Stomach (tissue), 9 donors: Measurements from ENCODE around the gene KRT33A. TPM values are rescaled to one million over a fixed set of nuclear protein-coding genes. Genes with fewer than 3 reads are reported as not detected.

ENCODE experiments used
- DNase-seq, 2 donors: peaks; one replicate each; pipeline versions ENCODE4 v3.0.0 to v3.0.0-alpha.2; 2013 to 2019
- H3K27ac ChIP-seq, 5 donors: fragments of 200-600 bp in 4 of 5; sonication (generic) in 4 of 5; one replicate each; pipeline ENCODE4 v1.5.1; 2013 to 2019; ENCODE audit warnings: mild to moderate bottlenecking in 1 of 5, moderate library complexity in 1 of 5
- H3K27me3 ChIP-seq, 3 donors: fragments of 200-600 bp; sonication (generic); one replicate each; pipeline ENCODE4 v1.5.1; 2017 to 2019; ENCODE audit warnings: mixed run types in 1 of 3
- H3K36me3 ChIP-seq, 4 donors: fragments of 200-600 bp; sonication (generic); 1 replicate in 3 of 4; 2 replicates in 1 of 4; pipeline ENCODE4 v1.5.1; 2016 to 2019
- H3K4me1 ChIP-seq, 4 donors: fragments of 200-600 bp; sonication (generic); one replicate each; pipeline ENCODE4 v1.5.1; 2016 to 2019
- H3K4me3 ChIP-seq, 4 donors: fragments of 200-600 bp; sonication (generic) in 3 of 4; one replicate each; pipeline ENCODE4 v1.5.1; 2016 to 2019; ENCODE audit warnings: mild to moderate bottlenecking in 1 of 4
- H3K9me3 ChIP-seq, 4 donors: fragments of 200-600 bp; sonication (generic); one replicate each; pipeline ENCODE4 v1.5.1; 2016 to 2019
- EP300 ChIP-seq: sonication (generic); formaldehyde crosslinking; IDR thresholded peaks from one replicate; pipeline ENCODE4 v1.6.1; 2017; ENCODE audit warnings: antibody characterized with exemption
- POLR2A ChIP-seq, 4 donors: fragments of 450-650 bp; IDR thresholded peaks; one replicate each; pipeline ENCODE4 v1.6.1; 2016; ENCODE audit warnings: antibody characterized with exemption in 4 of 4, control low read depth in 2 of 4, mild to moderate bottlenecking in 1 of 4, moderate library complexity in 1 of 4
- POLR2AphosphoS5 ChIP-seq, 3 donors: sonication (generic); formaldehyde crosslinking; IDR thresholded peaks; one replicate each; pipeline ENCODE4 v1.6.1; 2016; ENCODE audit warnings: antibody characterized with exemption in 3 of 3
- WGBS, 5 donors: extraction: QIAGEN DNeasy Blood & Tissue Kit in 3 of 5; methylation state at CpG; one replicate each; pipeline versions ENCODE4 v1.1.5 to v1.1.7; 2013 to 2018; 5-methylcytosine and 5-hydroxymethylcytosine counted together
- intact Hi-C: fragments of 100-400 bp; cut with DNase I; formaldehyde crosslinking; loops from one replicate; pipeline ENCODE4 v1.15.1; 2023; ENCODE audit warnings: low total_unique reads
- polyA plus RNA-seq, 3 donors: library from polyadenylated mRNA; stranded (reverse); fragments of 200-250 nt; gene quantifications; one replicate each; pipeline ENCODE4 v1.2.3, GENCODE V29; 2013
- total RNA-seq, 5 donors: library from RNA; depleted of rRNA; stranded (reverse); fragments of >200 nt; gene quantifications; one replicate each; pipeline versions ENCODE4 v1.1.0 to v1.2.3, GENCODE V29; 2014 to 2016
- TF ChIP-seq, protein P1 (sequence below), 7 experiments: fragments of 450-650 bp in 4 of 7; fragments of 200-600 bp in 3 of 7; sonication (generic) in 3 of 7; IDR thresholded peaks; one replicate each; pipeline ENCODE4 v1.5.1; 2016 to 2019; ENCODE audit warnings: antibody characterized with exemption in 7 of 7, control low read depth in 2 of 7, mild to moderate bottlenecking in 1 of 7
- donor health status: healthy with polysubstance abuse.
- donor health status: Bipolar disorder and iron deficiency.
- donor health status: healthy.

The KRT33A gene
- total and polyA plus RNA-seq, 8 donors = 0.45 TPM; not detected in 7

DNA sequence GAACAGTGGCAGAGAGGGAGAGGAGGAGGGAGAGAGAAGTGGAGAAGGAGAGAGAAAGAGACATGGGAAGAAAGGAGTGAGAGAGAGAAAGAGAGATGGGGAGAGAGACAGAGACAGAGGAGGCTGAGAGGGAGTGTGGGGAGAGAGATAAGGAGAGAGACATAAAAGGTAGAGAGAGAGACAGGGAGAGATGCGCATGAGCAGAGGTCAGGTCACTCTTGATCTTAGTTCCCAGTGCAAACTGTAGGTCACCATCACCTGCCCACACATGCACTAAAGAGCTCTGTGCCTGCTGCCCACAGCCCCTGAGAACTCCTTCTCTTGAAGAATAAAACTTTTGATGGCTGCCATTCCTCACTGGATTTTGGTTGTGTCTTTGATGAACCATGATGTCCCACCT, 14.9 kb downstream of the KRT33A start:
- Histone ChIP-seq H3K4me1 (peaks cover 0 to 12% (median 6%) of the 10 kb centered on the region in 4 donors), H3K36me3 (no peaks in the 10 kb centered on the region), H3K27ac (no peak overlapping the region), H3K4me3 (no peak overlapping the region), H3K27me3 (peaks cover 0 to 8% (median 0%) of the 10 kb centered on the region in 3 donors), H3K9me3 (no peaks in the 10 kb centered on the region)
- DNase-seq = no peak
- TF ChIP-seq POLR2AphosphoS5 (IDR thresholded peaks at IDR 0.05) (no peak), EP300 (no peak), POLR2A (IDR thresholded peaks at IDR 0.05) (no peak)
- TF ChIP-seq, protein P1, sequence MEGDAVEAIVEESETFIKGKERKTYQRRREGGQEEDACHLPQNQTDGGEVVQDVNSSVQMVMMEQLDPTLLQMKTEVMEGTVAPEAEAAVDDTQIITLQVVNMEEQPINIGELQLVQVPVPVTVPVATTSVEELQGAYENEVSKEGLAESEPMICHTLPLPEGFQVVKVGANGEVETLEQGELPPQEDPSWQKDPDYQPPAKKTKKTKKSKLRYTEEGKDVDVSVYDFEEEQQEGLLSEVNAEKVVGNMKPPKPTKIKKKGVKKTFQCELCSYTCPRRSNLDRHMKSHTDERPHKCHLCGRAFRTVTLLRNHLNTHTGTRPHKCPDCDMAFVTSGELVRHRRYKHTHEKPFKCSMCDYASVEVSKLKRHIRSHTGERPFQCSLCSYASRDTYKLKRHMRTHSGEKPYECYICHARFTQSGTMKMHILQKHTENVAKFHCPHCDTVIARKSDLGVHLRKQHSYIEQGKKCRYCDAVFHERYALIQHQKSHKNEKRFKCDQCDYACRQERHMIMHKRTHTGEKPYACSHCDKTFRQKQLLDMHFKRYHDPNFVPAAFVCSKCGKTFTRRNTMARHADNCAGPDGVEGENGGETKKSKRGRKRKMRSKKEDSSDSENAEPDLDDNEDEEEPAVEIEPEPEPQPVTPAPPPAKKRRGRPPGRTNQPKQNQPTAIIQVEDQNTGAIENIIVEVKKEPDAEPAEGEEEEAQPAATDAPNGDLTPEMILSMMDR (IDR thresholded peaks at IDR 0.05) = no peak
- intact Hi-C loops = no loop called here
- 94 to 100% (median 97%) methylated on average over 1 of the region's 1 CpG for WGBS, 5 donors

DNA sequence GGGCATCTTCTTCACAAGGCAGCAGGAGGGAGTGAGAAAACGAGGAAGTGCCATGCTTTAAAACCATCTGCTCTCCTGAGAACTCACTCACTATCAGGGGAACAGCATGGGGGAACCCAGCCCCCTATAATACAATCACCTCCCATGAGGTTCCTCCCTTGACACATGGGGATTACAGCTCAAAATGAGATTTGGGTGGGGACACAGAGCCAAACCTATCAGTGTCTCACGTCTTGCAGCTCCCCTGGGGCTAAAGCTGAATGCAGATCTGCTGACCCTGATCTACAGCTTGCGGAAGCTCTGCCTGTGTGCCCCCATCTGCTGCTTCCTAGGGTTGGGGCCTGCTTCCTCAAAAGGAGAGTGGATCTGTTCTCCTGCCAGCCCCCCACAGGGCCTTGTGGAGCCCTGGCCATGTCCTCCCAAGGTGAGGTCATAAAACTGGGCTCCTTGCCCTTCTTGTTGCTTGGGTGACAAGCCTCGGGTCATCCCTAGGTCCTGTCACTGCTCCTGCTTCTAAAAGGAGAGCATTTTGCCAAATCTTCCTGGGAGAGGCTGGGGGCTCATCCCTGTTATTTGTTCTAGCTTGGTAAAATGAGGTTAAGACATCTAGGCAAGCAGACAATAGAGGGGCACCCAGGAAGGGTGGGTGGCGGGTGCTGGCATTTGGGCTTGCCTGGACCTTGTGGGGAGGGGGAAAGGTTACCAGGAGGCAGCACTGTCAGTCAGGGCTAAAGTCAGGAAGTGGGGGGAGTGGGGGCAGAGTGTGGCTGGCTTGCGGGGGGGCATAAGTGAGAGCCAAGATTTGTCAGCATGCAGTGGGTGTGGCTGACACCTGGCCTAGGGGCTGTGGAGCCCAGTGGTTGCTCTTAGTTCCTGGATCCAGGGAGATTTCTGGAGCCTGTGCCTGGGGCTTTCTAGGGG, 16.0 kb downstream of the KRT33A start:
- DNase-seq = no peak
- Histone ChIP-seq H3K27ac (no peak overlapping the region), H3K4me3 (no peak overlapping the region), H3K4me1 (peaks cover 0 to 11% (median 5%) of the 10 kb centered on the region in 4 donors), H3K27me3 (peaks cover 0 to 8% (median 0%) of the 10 kb centered on the region in 3 donors), H3K36me3 (no peaks in the 10 kb centered on the region), H3K9me3 (no peaks in the 10 kb centered on the region)
- WGBS, 5 donors = 62 to 79% (median 75%) methylated on average over 5 to 6 of the region's 6 CpGs
- intact Hi-C loops = no loop called here
- TF ChIP-seq, protein P1 (IDR thresholded peaks at IDR 0.05) = no peak
- TF ChIP-seq POLR2A (IDR thresholded peaks at IDR 0.05) (no peak), EP300 (no peak)

DNA sequence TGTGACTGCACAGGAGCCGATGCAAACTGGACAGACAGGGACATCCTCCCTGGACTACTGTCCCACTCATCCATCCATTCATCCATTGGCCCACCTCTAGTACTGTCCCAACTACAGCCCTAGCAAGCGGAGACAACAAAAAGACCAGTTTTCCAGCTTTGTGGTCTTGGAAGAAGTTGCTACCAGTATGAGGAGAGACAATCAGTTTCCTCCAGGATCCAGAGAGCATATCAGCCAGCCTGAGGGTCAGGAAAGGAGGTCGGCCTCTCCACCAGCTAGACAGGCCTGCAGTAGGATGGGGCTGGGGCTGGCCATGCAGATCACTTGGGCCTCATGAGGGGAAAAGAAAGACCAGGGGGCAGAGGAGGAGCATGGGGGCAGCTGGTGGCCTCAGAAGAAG, 16.8 kb downstream of the KRT33A start:
- Histone ChIP-seq H3K4me1 (peaks cover 0 to 3% (median under 1%) of the 10 kb centered on the region in 4 donors), H3K4me3 (no peak overlapping the region), H3K9me3 (no peaks in the 10 kb centered on the region), H3K36me3 (no peaks in the 10 kb centered on the region), H3K27me3 (peaks cover 0 to 8% (median 0%) of the 10 kb centered on the region in 3 donors), H3K27ac (no peak overlapping the region)
- intact Hi-C loops = no loop called here
- WGBS, 5 donors = 91 to 97% (median 95%) methylated on average over 2 to 3 of the region's 3 CpGs
- DNase-seq = no peak
- TF ChIP-seq EP300 = no peak
- no peak for TF ChIP-seq POLR2AphosphoS5 (IDR thresholded peaks at IDR 0.05)
- no peak for TF ChIP-seq POLR2A (IDR thresholded peaks at IDR 0.05)
- TF ChIP-seq, protein P1 (IDR thresholded peaks at IDR 0.05) = no peak

DNA sequence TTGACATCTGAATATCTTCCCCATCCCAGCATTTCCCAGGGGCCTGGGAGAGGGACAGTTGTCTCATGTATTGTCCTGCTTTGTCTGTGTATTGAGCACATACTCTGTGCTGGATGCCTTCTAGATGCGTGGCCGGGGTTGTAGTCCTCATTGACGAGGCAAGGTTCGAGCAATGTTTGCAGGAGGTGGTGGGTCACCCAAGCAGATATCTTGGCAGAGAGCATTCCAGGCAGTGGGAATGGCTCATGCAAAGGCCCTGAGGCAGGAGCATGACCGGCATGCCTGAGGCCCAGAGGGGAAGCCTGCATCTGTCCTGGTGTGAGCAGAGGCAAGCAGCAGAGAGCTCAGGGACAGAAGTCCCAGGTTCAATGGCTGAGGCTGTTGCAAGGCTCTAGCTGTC, 17.5 kb downstream of the KRT33A start:
- H3K4me1 ChIP-seq = no peaks in the 10 kb centered on the region
- intact Hi-C loops = no loop called here
- H3K9me3 ChIP-seq = no peaks in the 10 kb centered on the region
- no peak overlapping the region for H3K27ac ChIP-seq
- H3K36me3 ChIP-seq = no peaks in the 10 kb centered on the region
- peaks cover 0 to 8% (median 0%) of the 10 kb centered on the region in 3 donors for H3K27me3 ChIP-seq
- DNase-seq = no peak
- TF ChIP-seq, protein P1 (IDR thresholded peaks at IDR 0.05) = no peak
- TF ChIP-seq EP300 = no peak
- no peak for TF ChIP-seq POLR2A (IDR thresholded peaks at IDR 0.05)
- TF ChIP-seq POLR2AphosphoS5 (IDR thresholded peaks at IDR 0.05) = no peak
- no peak overlapping the region for H3K4me3 ChIP-seq
- 93 to 99% (median 97%) methylated on average over 5 of the region's 5 CpGs for WGBS, 5 donors
